HG03108 (cell line): ENCODE results near the gene SUV39H2.
"Not testable (repeated sequence)": the region's sequence is repeated elsewhere in the genome, so short reads cannot be mapped to it uniquely, and the experiment has no call there.

Source experiments
- ATAC-seq: cut with Tn5 transposase; IDR thresholded peaks from one replicate; pipeline ENCODE4 v1.9.1; 2021; ENCODE audit warnings: moderate library complexity; ENCODE audit not compliant: unreplicated experiment

Gene SUV39H2

DNA sequence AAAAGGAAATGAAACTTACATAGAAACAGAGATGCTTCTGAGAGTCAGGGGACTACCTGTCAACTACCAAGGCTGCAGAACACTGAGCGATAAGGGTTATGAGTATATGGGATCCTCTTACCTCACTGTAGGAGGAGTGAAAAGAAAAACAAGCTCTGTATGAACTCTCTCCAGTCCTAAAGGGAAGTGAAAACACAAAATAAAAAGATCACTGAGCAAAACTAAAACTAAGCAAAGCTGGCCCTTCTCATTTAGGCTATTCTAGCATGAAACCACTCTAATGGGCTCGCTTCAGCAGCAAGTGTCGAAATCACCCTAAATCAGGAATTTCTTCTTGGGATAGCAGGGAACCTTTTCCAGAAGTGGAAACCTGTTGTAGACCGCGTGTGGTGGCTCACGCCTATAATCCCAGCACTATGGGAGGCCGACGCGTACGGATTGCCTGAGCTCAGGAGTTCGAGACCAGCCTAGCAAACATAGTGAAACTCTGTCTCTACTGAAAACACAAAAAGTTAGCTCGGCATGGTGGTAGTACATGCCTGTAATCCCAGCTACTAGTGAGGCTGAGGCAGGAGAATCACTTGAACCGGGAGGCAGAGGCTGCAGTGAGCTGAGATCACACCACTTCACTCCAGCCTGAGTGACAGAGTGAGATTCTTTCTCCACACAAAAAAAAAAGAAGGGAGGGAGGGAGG lies 48.2 kb downstream of the SUV39H2 start:
- peak; percentile 89 for ATAC-seq

DNA sequence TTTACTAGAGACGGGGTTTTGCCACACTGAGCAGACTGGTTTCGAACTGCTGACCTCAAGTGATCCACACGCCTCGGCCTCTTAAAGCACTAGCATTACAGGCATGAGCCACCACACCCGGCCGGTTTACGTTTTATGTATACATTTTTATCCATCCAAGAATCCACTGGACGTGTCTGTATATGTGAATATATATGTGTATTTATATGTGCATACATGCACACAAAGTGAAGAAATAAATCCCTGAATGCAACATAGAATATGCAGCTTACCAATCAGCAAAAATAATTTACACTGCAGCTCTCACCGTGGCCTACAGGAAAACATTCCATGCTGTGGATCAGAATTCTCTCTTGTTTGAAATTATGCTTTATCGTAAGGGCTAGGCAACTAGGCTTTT lies 51.9 kb downstream of the SUV39H2 start:
- no peak for ATAC-seq

DNA sequence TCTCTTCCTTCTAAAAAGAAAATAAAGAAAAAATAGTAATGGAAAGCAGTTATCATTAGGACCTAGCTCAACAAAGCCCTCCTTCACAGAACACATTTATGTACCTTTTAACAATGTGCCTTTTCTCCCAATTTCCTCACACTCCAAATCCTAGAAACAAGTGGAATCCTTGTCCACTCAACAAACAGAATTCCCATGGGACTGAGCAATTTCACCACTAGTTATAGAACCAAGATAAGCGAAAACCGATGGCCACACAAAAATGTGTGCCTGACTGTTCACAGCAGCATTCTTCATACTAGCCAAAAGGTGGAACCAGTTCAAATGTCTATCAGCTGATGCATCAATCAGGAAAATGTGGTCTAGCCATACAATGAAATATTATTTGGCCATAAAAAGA lies 57.9 kb downstream of the SUV39H2 start:
- ATAC-seq: no peak

DNA sequence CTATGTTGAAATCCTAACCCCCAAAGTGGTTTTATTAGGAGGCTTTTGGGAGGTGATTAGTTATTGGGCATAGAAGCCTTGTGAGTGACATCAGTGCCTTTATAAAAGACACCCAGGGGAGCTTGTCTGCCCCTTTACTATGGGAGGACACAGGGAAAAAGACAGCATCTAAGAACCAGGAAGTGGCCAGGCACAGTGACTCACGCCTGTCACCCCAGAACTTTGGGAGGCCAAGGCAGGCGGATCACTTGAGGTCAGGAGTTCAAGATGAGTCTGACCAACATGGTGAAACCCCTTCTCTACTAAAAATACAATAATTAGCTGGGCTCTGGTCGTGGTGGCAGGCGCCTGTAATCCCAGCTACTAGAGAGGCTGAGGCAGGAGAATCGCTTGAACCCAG lies 60.3 kb downstream of the SUV39H2 start:
- ATAC-seq: not testable (repeated sequence)

DNA sequence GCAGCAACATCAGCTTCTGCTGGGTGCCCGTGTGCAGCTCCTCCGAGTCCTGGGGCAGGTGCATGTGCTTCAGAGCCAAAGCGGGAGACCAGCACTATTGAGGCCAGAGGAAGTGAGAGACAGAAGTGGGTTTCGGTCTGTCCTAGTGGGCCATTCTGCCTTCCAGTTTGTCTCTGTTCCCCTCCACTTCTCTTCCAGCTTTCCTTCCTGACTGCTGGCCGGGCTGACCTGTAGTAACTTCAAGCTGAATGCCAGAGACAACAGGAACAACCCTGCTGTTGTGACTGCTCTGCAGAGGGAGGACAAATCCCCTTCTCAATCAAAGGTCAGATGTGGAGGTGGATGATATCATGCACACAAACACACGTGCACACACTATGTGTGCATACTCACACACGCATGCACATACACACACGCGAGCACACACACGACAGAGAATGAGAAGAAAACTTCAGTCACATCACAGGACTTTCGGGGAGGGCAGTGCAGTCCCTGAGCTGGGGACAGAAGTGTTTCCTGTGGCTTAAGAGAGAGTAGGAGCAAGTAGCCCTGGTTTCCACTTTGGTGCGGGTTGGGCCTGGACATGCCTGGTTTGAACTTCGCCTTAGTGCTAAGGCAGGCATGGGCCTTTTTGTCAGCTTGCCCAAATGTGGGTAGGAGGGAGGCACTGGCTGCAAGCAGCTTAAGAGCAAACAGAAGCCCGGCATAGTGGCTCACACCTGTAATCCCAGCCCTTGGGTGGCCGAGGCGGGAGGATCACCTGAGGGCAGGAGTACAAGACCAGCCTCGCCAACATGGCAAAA lies 63.7 kb downstream of the SUV39H2 start:
- ATAC-seq: peak; percentile 83

DNA sequence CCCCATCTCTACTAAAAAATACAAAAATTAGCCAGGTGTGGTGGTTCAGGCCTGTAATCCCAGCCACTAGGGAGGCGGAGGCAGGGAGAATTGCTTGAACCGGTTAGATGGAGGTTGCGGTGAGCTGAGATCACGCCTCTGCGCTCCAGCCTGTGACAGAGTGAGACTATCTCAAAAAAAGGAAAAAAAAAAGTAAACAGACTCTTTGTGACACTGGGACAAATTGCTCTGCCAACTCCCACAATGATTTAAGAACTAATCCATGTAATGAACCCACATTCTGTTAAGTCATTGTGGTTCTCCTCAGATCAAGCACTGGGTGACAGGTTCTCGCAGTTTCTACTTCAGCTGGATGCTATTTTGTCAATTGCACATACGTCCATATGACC lies 64.3 kb downstream of the SUV39H2 start:
- not testable (repeated sequence) for ATAC-seq

DNA sequence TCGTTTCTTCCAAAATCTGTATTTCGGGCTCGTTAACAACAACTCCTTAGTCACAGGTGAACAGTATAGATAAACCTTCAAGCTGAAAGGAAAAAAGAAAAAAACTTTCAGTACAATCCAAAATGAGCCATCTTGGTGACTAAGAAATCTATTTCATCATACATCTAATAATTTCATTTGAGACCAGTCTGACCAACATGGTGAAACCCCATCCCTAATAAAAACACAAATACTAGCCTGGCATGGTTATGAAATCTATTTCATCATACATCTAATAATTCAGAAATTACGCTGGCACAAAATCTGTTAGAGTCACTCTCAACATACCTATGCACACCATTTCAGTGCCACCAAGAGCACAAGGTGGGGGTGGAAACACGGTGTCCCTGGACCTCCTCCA lies 66.4 kb downstream of the SUV39H2 start:
- no peak for ATAC-seq

DNA sequence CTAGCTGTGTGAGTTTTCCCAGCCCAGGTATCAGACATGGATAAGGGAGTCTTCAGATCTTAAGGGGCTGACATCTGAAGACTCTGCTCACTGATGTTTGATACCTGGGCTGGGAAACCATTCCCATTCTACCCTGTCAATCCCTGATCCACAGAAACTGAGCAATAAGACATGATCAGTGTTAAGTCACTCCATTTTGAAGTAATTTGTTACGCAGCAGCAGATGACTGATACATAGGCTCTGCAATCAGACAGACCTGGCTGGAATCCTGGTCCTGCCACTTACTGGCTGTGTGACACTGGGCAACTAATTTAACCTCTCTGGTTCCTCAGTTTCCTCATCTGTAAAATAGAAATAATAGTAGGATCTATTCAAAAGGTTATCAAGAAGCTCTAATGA lies 68.6 kb downstream of the SUV39H2 start:
- ATAC-seq: no peak

DNA sequence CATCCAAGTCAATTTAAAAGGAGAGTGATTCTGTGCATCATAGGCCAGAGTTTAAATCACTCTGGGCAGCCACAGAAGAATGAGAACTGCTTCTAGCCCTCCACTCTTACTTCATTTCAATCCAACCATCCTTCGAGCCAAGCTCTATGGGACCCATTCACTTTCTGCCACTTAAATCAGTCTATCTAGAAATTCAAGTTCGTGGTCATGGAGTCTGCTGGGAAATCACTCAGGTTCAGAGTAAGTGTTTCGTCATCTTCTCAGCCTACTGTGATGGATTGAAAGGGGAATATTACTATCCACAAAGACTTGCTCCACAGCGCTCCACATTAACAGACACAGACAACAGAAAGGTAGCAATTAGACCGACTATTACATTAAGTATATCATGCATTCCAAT lies 70.6 kb downstream of the SUV39H2 start:
- ATAC-seq: no peak

DNA sequence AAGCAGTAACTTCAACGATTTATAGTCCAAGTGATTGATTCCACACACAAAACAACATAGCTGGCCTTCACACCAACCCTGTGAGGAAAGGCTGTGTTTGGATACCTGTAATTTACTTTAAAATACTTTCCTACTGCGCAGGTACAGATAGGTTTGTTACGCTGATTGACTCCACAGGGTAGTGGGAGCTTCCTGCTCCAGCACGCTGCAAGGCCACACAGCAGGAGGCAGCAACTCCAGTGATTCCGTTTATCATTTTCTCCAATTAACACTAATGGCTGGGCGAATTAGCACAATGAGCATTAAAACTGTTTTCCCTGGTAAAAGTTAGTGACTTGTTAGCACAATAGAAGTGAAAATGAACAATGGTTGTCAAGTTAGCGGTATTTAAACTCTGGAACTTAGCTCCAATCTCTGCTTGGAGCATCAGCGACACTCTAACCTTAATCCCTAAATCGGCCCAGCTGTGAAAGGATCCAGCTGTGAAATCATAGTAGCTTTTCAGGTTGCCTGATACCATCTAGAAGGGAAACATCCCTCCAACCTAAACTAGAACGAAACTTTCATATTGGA lies 74.3 kb downstream of the SUV39H2 start:
- no peak for ATAC-seq

DNA sequence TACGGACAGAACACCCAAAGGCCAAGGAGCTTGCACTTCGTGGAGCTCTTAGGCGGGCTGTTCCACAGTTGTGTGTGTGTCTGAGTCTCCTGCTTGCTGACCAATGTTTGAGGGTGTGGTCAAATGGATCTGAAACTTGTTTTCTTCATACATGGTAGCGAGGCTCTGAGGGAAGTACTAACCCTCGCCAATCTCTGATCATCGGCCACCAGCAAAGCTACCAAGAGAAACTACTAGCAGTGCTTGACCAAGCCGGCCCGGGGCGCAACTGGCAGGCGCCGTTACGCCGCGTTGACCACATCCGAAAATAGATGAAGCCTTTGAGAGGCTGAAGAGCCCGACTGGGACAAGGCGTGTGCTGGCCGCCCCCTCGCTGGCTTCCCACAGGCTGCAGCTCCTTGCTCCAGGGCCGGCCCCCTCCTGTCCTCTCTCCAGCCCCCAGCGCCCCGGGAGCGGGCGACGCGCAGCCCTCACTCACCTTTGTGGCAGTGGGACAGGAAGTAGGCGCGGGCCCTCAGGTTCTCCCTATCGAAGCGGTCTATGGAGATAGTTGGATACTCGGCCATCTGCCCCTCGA lies 74.8 kb downstream of the SUV39H2 start:
- peak; percentile 28 for ATAC-seq
